HCT116 (cell line): ENCODE results near the gene GNAI1.

Experiments
- CTCF ChIP-seq, 3 experiments: fragments of 200-600 bp in 1 of 3; sonication (generic) in 1 of 3; IDR thresholded peaks in 2 of 3; conservative IDR thresholded peaks in 1 of 3; 2 replicates each; pipeline ENCODE4 v1.5.1; 2012 to 2017; ENCODE audit warnings: low read depth in 2 of 3, low read length in 2 of 3, antibody characterized with exemption in 1 of 3, borderline replicate concordance in 1 of 3, control low read depth in 1 of 3, mild to moderate bottlenecking in 1 of 3, mixed read lengths in 1 of 3, mixed run types in 1 of 3, moderate library complexity in 1 of 3; ENCODE audit not compliant: insufficient read depth in 1 of 3
- MAX ChIP-seq: IDR thresholded peaks from 2 replicates; pipeline ENCODE4 v1.6.1; 2012
- ZBTB33 ChIP-seq: IDR thresholded peaks from 2 replicates; pipeline ENCODE4 v1.6.1; 2011; ENCODE audit warnings: mild to moderate bottlenecking, low read length, moderate library complexity; ENCODE audit not compliant: insufficient replicate concordance; ENCODE audit errors: extremely low read depth

- TF ChIP-seq CTCF (IDR thresholded peaks at IDR 0.05 in 2 of 3, conservative IDR thresholded peaks at IDR 0.05 in 1 of 3; ENCODE audit: borderline replicate concordance in 1 of 3, insufficient read depth in 1 of 3, low read depth in 2 of 3, low read length in 2 of 3) (no peak), ZBTB33 (no peak), MAX (no peak; the same call in 1 of the 2 replicates)
Observed at GRCh38 chr7:80151274-80151665, 16.6 kb downstream of the GNAI1 start.
